HG03342 (cell line): Measurements from ENCODE around the gene PEX26.
"Not testable (repeated sequence)": the region's sequence is repeated elsewhere in the genome, so short reads cannot be mapped to it uniquely, and the experiment has no call there.

Source experiments
- ATAC-seq: cut with Tn5 transposase; IDR thresholded peaks from one replicate; pipeline ENCODE4 v1.9.1; 2021; ENCODE audit warnings: mild to moderate bottlenecking, moderate library complexity; ENCODE audit not compliant: unreplicated experiment

Gene PEX26

DNA sequence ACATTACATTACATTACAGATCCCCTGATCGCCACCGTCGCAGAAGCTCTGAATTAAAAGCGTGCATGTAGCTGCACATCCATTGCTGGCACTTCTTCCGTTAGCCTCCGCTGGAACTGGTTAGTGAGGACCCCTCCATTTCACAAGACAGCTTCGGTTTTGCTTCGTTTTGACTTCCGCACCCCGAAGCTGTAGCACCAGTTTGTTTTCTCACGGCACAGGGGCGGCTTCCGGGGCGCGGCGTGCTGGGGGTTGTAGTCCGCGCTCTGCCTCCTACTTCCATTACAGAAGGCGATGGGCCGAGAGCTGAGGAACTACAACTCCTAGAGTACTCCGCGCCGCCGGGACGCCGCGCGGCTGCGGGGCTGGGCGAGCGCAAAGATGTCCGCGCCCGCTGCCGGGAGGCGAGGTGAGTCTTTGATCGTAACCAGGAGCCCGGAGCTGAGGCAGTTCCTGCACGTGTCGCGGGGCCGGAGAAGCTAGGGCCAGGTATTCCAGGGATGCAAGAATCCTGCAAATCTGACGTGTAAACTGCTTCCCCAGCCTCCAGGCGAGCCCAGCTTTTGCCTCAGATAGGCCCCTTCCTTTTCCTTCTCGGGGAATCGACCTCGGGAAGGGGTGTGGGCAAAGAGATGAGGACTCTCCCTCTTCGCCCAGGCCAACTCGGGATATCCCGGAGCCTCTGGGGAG lies at the start of gene PEX26:
Gene PEX26, plus strand, starts transcription at position 352 of the 690 bp plus-strand sequence. CDS start 387 bp downstream, outside the sequence.
- peak; percentile 92 for ATAC-seq

DNA sequence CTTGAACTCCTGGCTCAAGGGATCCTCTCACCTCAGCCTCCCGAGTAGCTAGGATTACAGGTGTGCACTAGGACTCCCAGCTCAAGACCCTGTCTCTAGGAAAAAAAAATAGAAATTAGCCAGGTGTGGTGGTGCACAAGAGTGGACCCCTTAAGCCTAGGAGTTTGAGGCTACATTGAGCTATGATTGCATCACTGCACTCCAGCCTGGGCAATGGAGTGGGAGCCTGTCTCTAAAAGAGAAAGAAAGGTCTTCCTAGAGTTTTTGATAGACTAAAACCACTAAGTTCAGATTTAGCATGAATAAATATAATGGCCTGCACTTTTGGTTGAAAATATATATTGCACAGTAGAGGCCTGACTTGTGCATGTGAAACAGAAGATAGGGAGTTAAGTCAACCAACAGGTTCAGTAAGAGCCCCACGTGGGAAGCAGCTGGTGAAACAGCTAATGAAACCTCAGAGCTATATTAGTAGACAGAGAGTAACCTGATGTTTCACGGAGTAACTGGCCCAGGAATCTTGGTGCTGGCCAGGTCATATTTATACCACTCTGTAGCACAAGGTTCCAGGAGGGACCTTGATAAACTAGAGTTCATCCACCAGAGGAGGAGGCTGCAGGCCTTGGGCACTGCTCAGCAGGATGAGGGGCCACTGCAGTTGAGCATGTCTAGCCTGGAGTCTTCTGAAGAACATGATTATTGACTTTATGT lies 48.8 kb upstream of the PEX26 start:
- no peak for ATAC-seq

GRCh38 chr22:18029686-18030267 lies 48.0 kb upstream of the PEX26 start:
- no peak for ATAC-seq

GRCh38 chr22:18031695-18032454 lies 45.9 kb upstream of the PEX26 start:
- ATAC-seq = no peak

- no peak for ATAC-seq
These were observed 45.2 kb upstream of the PEX26 start for GRCh38 chr22:18032455-18033101.

- no peak for ATAC-seq
These were observed 44.4 kb upstream of the PEX26 start for GRCh38 chr22:18033204-18033998.

DNA sequence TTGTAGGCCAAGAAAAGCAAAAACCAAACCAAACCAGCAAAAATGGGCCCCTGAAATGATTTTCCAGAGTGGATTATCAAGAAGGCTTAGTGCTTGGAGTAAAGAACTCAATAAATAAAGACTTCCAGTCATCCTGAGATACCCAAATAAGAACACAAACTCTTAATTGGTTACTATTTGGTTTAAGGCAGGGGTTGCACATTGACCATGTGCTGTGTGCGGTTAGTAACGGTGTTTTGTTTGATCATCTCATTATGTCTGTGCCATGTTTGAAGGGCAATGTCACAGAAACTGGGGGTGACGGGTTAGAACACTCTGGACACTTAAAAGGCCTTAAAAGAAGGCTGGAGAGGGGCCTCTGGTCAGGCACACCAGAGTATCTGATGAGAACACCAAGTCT lies 43.7 kb upstream of the PEX26 start:
- no peak for ATAC-seq

GRCh38 chr22:18035751-18036150 lies 42.0 kb upstream of the PEX26 start:
- ATAC-seq = no peak

GRCh38 chr22:18040898-18041297 lies 36.9 kb upstream of the PEX26 start:
- ATAC-seq = not testable (repeated sequence)

DNA sequence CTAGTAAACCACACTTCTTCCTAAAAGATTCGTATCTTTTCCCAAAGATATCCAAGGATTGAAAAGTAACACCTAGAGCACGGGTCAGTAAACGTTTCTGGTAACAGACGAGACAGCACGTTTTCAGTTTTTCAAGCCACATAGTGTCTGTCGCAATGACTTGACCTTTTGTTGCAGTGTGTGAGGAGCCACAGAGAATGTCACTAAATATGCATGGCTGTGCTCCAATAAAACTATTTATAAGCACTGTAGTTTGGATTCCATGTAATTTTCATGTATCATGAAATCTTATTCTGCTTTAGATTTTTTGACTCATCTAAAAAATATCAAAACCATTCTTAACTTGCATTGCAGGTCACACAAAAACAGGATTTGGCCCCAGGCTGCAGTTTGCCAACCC lies 35.1 kb upstream of the PEX26 start:
- no peak for ATAC-seq

DNA sequence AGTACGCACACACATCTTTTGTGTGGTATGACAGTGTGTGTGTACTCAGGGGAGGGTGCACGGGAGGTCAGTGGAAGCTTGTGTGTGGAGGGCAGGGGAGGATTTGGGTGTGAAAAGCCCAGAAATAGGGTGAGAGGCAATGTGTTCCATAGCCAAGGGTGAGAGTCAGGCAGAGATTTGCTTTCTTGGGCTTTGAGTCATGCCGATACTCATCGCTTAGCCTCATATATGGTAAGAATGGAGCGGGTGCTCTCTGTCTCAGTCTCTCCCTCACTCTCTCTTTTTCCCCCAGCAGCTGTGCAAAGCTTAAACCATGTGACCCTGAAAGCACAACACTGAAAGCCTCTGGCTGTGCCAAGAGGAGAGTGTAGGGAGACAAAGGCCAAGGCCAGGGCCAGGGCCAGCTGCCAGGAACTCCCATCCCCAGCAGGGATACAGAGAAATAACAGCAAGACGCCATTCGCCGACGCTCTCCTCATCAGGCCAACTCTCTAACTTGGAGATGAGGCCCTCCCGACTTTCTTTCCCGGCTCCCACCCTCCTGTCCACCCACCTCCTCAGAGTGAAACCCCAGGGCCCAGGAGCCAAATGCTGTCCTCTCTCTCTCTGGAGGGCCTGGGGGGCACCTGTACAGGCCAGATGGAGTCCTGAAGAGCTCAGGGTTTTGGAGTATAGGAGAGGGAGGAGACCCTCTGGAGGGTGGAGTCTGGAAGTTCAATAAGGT lies 33.1 kb upstream of the PEX26 start:
- ATAC-seq = no peak

DNA sequence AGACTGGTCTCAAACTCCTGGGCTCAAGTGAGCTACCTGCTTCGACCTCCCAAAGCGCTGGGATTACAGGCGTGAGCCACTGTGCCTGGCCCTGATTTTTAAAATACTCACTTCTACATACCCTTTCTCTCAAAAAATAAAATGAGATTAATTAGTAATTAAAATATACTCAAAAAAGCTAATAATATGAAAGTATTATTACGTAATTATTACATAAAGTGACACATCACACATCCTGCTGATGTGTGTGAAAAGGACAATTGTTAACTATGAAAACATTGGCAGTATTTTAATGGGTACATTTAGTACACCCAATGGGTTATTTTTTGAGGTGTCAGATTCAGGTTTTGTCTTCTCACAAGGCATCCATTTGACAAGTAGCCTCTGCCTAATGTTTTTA lies 32.0 kb upstream of the PEX26 start:
- no peak for ATAC-seq

GRCh38 chr22:18048041-18048440 lies 29.7 kb upstream of the PEX26 start:
- no peak for ATAC-seq

DNA sequence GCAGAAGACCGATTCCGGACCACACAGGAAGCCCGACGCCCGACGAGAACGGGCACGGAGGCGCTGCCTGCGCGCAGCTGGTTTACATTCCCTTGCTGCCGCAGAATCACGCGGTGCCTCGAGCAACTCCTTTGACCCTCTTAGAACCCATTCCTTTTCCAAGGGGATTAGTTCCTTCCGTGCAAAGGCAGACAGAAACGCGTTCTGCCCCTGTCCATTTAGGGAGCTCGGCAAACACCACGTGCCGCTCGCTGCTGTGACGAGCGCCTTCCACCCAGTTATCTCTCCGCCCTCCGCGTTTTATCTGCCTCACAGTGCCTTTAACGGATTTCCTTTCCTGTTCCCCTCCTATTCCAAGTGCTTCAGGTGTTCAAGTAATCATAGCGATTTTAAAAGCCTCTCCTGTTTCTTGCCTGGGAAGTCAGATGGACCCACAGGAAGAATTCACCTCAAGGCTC lies 29.3 kb upstream of the PEX26 start:
- no peak for ATAC-seq

GRCh38 chr22:18050065-18050464 lies 27.7 kb upstream of the PEX26 start:
- ATAC-seq = no peak

DNA sequence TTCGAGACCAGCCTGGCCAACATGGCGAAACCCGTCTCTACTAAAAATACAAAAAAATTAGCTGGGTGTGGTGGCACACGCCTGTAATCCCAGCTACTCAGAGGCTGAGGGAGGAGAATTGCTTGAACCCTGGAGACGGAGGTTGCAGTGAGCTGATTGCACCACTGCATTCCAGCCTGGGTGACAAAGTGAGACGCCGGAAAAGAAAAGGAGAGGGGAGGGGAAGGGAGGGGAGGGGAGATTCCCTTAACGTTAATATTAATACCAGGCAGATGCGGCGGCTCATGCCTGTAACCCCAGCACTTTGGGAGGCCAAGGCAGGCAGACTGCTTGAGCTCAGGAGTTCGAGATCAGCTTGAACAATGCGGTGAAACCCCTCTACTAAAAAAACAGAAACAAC lies 26.7 kb upstream of the PEX26 start:
- not testable (repeated sequence) for ATAC-seq

GRCh38 chr22:18053216-18053946 lies 24.4 kb upstream of the PEX26 start:
- ATAC-seq = not testable (repeated sequence)

GRCh38 chr22:18055619-18056160 lies 22.1 kb upstream of the PEX26 start:
- no peak for ATAC-seq
